ENCODE results near the gene CYTIP.

The CYTIP gene

GRCh38 chr2:157427922-157428303, 16.0 kb downstream of the CYTIP start:
- TF ChIP-seq, protein P1, sequence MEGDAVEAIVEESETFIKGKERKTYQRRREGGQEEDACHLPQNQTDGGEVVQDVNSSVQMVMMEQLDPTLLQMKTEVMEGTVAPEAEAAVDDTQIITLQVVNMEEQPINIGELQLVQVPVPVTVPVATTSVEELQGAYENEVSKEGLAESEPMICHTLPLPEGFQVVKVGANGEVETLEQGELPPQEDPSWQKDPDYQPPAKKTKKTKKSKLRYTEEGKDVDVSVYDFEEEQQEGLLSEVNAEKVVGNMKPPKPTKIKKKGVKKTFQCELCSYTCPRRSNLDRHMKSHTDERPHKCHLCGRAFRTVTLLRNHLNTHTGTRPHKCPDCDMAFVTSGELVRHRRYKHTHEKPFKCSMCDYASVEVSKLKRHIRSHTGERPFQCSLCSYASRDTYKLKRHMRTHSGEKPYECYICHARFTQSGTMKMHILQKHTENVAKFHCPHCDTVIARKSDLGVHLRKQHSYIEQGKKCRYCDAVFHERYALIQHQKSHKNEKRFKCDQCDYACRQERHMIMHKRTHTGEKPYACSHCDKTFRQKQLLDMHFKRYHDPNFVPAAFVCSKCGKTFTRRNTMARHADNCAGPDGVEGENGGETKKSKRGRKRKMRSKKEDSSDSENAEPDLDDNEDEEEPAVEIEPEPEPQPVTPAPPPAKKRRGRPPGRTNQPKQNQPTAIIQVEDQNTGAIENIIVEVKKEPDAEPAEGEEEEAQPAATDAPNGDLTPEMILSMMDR (IDR thresholded peaks at IDR 0.05; ENCODE audit: low read depth, low read length, missing control alignments), result no peak
- no peak overlapping the region for H3K4me3 ChIP-seq (replicated peaks; ENCODE audit: low read depth, low read length)
- DNase-seq (ENCODE audit: extremely low read depth, low read depth), result no peak

GRCh38 chr2:157427003-157427921, 16.6 kb downstream of the CYTIP start:
- no peak for DNase-seq (ENCODE audit: extremely low read depth, low read depth)
- H3K4me3 ChIP-seq (replicated peaks; ENCODE audit: low read depth, low read length), result no peak overlapping the region
- TF ChIP-seq, protein P1 (IDR thresholded peaks at IDR 0.05; ENCODE audit: low read depth, low read length, missing control alignments), result no peak

DNA sequence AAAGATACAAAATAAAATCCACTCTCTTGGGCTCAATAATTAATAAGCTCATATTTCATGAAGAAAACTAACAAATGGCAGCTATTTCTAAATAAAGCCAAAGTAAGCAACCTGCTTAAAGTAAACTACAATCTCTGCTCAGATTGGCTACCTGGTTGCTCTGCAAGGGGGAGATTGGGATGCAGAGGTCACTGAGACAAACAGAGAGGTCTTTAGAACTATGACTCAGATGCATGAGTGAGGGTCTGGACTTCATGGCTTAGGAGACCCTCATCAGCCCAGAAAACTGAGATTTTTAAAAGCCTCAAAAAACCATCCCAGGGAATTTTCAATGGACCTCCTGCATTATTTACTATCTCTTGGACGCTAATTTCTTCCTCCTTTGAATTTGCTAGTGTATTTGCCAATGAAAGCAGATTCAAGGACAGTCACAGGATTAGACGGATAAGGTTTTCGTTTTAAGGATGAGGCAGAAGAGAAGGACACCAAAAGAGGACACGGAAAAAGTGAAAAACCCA, 17.4 kb downstream of the CYTIP start:
- TF ChIP-seq, protein P1 (IDR thresholded peaks at IDR 0.05; ENCODE audit: low read depth, low read length, missing control alignments), result no peak
- H3K4me3 ChIP-seq (replicated peaks; ENCODE audit: low read depth, low read length), result no peak overlapping the region
- DNase-seq (ENCODE audit: extremely low read depth, low read depth), result no peak

DNA sequence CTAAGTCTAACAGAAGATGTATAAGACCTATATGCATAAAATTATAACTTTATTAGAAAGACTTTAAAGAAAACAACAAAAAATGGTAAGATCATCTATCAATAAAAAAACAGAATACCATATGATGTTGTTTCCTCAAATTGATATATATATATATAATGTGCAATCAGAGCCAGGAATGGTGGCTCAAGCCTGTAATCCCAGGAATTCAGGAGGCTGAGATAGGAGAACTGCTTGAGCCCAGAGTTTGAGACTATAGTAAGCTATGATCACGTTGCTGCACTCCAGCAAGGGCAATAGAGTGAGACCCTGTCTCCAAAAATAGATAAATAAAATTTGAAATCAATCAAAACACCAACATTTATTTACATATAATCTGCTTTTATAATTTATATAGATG, 19.5 kb downstream of the CYTIP start:
- H3K4me3 ChIP-seq (replicated peaks; ENCODE audit: low read depth, low read length), result no peak overlapping the region
- no peak for DNase-seq (ENCODE audit: extremely low read depth, low read depth)
- TF ChIP-seq, protein P1 (IDR thresholded peaks at IDR 0.05; ENCODE audit: low read depth, low read length, missing control alignments), result no peak

- H3K4me3 ChIP-seq (replicated peaks; ENCODE audit: low read depth, low read length), result no peak overlapping the region
- no peak for DNase-seq (ENCODE audit: extremely low read depth, low read depth)
- TF ChIP-seq, protein P1 (IDR thresholded peaks at IDR 0.05; ENCODE audit: low read depth, low read length, missing control alignments), result no peak
Measured at GRCh38 chr2:157421964-157422363, 21.9 kb downstream of the CYTIP start.

- no peak overlapping the region for H3K4me3 ChIP-seq (replicated peaks; ENCODE audit: low read depth, low read length)
- TF ChIP-seq, protein P1 (IDR thresholded peaks at IDR 0.05; ENCODE audit: low read depth, low read length, missing control alignments), result no peak
- DNase-seq (ENCODE audit: extremely low read depth, low read depth), result no peak
Measured at GRCh38 chr2:157421331-157421944, 22.5 kb downstream of the CYTIP start.
